HepG2 (cell line): ENCODE results near the gene HECTD4. TPM values are rescaled to one million over a fixed set of nuclear protein-coding genes. Genes with fewer than 3 reads are reported as not detected.

Source experiments
- ATF5 ChIP-seq: sonication (generic); formaldehyde crosslinking; IDR thresholded peaks from 2 replicates; pipeline ENCODE4 v1.4.0; 2020; ENCODE audit warnings: mild to moderate bottlenecking, low read depth, missing genetic modification reagents
- ATM ChIP-seq: fragments of 450-650 bp; IDR thresholded peaks from 2 replicates; pipeline ENCODE4 v1.7.1; 2017; ENCODE audit warnings: mild to moderate bottlenecking, borderline replicate concordance
- CHCHD3 ChIP-seq: sonication (generic); formaldehyde crosslinking; IDR thresholded peaks from 2 replicates; pipeline ENCODE4 v1.8.0; 2022; ENCODE audit warnings: mild to moderate bottlenecking, missing genetic modification reagents, moderate library complexity
- FOXK1 ChIP-seq: sonication (generic); formaldehyde crosslinking; IDR thresholded peaks from 2 replicates; pipeline ENCODE4 v1.4.0; 2020; ENCODE audit warnings: low read depth, missing genetic modification reagents, borderline replicate concordance
- ISX ChIP-seq: sonication (generic); formaldehyde crosslinking; conservative IDR thresholded peaks from 2 replicates; pipeline ENCODE4 v1.5.0; 2020; ENCODE audit warnings: missing genetic modification reagents
- KDM5A ChIP-seq: fragments of 200-600 bp; sonication (generic); IDR thresholded peaks from 2 replicates; pipeline ENCODE4 v1.7.0; 2018; ENCODE audit warnings: antibody characterized with exemption, mild to moderate bottlenecking, low read length, borderline replicate concordance
- MIER3 ChIP-seq: IDR thresholded peaks from 2 replicates; pipeline ENCODE4 v1.6.1; 2016; ENCODE audit warnings: missing compliant biosample characterization, borderline replicate concordance
- MLX ChIP-seq: IDR thresholded peaks from 2 replicates; pipeline ENCODE4 v1.6.1; 2016
- NAIF1 ChIP-seq: sonication (generic); formaldehyde crosslinking; IDR thresholded peaks from 2 replicates; pipeline ENCODE4 v1.5.0; 2020; ENCODE audit warnings: mild to moderate bottlenecking, missing genetic modification reagents, borderline replicate concordance
- PRDM10 ChIP-seq: sonication (generic); formaldehyde crosslinking; IDR thresholded peaks from 2 replicates; pipeline ENCODE4 v1.4.0; 2020; ENCODE audit warnings: low read depth, missing genetic modification reagents
- RORA ChIP-seq: sonication (generic); formaldehyde crosslinking; IDR thresholded peaks from 2 replicates; pipeline ENCODE4 v1.5.0; 2020; ENCODE audit warnings: mild to moderate bottlenecking, missing genetic modification reagents, moderate library complexity
- SP4 ChIP-seq: sonication (generic); formaldehyde crosslinking; IDR thresholded peaks from 2 replicates; pipeline ENCODE4 v1.8.1; 2023; ENCODE audit warnings: mild to moderate bottlenecking, missing genetic modification reagents
- ZBTB20 ChIP-seq: sonication (generic); formaldehyde crosslinking; IDR thresholded peaks from 2 replicates; pipeline ENCODE4 v1.8.1; 2023; ENCODE audit warnings: missing genetic modification reagents, low read depth, mild to moderate bottlenecking, borderline replicate concordance
- ZFP62 ChIP-seq: sonication (generic); formaldehyde crosslinking; IDR thresholded peaks from 2 replicates; pipeline ENCODE4 v1.4.0; 2020; ENCODE audit warnings: missing genetic modification reagents
- ZMAT3 ChIP-seq: sonication (generic); formaldehyde crosslinking; conservative IDR thresholded peaks from 2 replicates; pipeline ENCODE4 v1.7.0; 2021; ENCODE audit warnings: missing genetic modification reagents
- ZNF224 ChIP-seq: sonication (generic); formaldehyde crosslinking; IDR thresholded peaks from 2 replicates; pipeline ENCODE4 v1.5.0; 2020; ENCODE audit warnings: mild to moderate bottlenecking, missing genetic modification reagents
- ZNF225 ChIP-seq: sonication (generic); formaldehyde crosslinking; IDR thresholded peaks from 2 replicates; pipeline ENCODE4 v1.4.0; 2020; ENCODE audit warnings: mild to moderate bottlenecking, missing genetic modification reagents
- ZNF326 ChIP-seq: sonication (generic); formaldehyde crosslinking; IDR thresholded peaks from 2 replicates; pipeline ENCODE4 v1.4.0; 2020; ENCODE audit warnings: missing genetic modification reagents, borderline replicate concordance
- ZNF362 ChIP-seq: sonication (generic); formaldehyde crosslinking; IDR thresholded peaks from 2 replicates; pipeline ENCODE4 v1.4.0; 2020; ENCODE audit warnings: missing genetic modification reagents, mild to moderate bottlenecking, borderline replicate concordance
- ZNF432 ChIP-seq: sonication (generic); formaldehyde crosslinking; IDR thresholded peaks from 2 replicates; pipeline ENCODE4 v1.5.0; 2020; ENCODE audit warnings: missing genetic modification reagents, mild to moderate bottlenecking, borderline replicate concordance
- ZNF549 ChIP-seq: sonication (generic); formaldehyde crosslinking; IDR thresholded peaks from 2 replicates; pipeline ENCODE4 v1.5.0; 2020; ENCODE audit warnings: missing genetic modification reagents
- ZNF569 ChIP-seq: sonication (generic); formaldehyde crosslinking; IDR thresholded peaks from 2 replicates; pipeline ENCODE4 v1.5.0; 2020; ENCODE audit warnings: mild to moderate bottlenecking, missing genetic modification reagents, moderate library complexity, borderline replicate concordance
- ZNF616 ChIP-seq: sonication (generic); formaldehyde crosslinking; IDR thresholded peaks from 2 replicates; pipeline ENCODE4 v1.5.0; 2020; ENCODE audit warnings: low read depth, mild to moderate bottlenecking, missing genetic modification reagents
- ZNF75D ChIP-seq: sonication (generic); formaldehyde crosslinking; IDR thresholded peaks from 2 replicates; pipeline ENCODE4 v1.8.1; 2023; ENCODE audit warnings: missing genetic modification reagents, mild to moderate bottlenecking, borderline replicate concordance
- ZSCAN9 ChIP-seq: IDR thresholded peaks from 2 replicates; pipeline ENCODE4 v1.6.1; 2016; ENCODE audit warnings: borderline replicate concordance
- polyA plus RNA-seq, 8 experiments: library from polyadenylated mRNA; depleted of rRNA in 3 of 8; stranded (reverse) in 7 of 8; unstranded in 1 of 8; fragments of >200 nt; fragmentation: Illumina TruSeq in 4 of 8; extraction: Trizol in 4 of 8; gene quantifications; 2 replicates each; pipeline versions ENCODE4 v1.2.1 to v1.2.3, GENCODE V29; 2011 to 2016; ENCODE audit warnings: low read depth in 4 of 8, missing spikeins in 1 of 8, mixed read lengths in 1 of 8; ENCODE audit not compliant: insufficient read depth in 1 of 8
- total RNA-seq, 5 experiments: library from RNA; depleted of rRNA; stranded (reverse); fragments of >200 nt; fragmentation: Illumina TruSeq; extraction: Trizol; gene quantifications; 2 replicates each; pipeline ENCODE4 v1.2.3, GENCODE V29; 2016; ENCODE audit warnings: low read depth in 1 of 5

The HECTD4 gene
- total and polyA plus RNA-seq, 2 of the 13 experiments (the other 11 are each of a cell fraction or from before 2014, with no cell fraction given): 9.0 to 11.4 TPM

GRCh38 chr12:112125250-112125999, 256.8 kb downstream of the HECTD4 start, which contains the start of gene TRAFD1 (continued):
- no peak for TF ChIP-seq ATM
- no peak for TF ChIP-seq RORA (CRISPR knock-in tag)
- no peak for TF ChIP-seq ZNF569 (CRISPR knock-in tag)
- TF ChIP-seq ISX: no peak
- no peak for TF ChIP-seq ZNF326
- TF ChIP-seq ATF5 (CRISPR knock-in tag): no peak
- TF ChIP-seq ZNF362 (CRISPR knock-in tag): no peak
- no peak; the same call in 1 of the 2 replicates for TF ChIP-seq ZMAT3 (CRISPR knock-in tag)
- TF ChIP-seq ZFP62 (CRISPR knock-in tag): no peak
- TF ChIP-seq ZSCAN9 (CRISPR knock-in tag): no peak
- TF ChIP-seq ZNF224: no peak
- TF ChIP-seq ZBTB20 (CRISPR knock-in tag): no peak
- no peak for TF ChIP-seq ZNF549 (CRISPR knock-in tag)
- TF ChIP-seq CHCHD3: no peak
- no peak for TF ChIP-seq MLX (CRISPR knock-in tag)
- no peak for TF ChIP-seq FOXK1
- no peak; the same call in 1 of the 2 replicates for TF ChIP-seq KDM5A
- TF ChIP-seq ZNF225 (CRISPR knock-in tag): peak; percentile 88; the same call in 1 of the 2 replicates
- TF ChIP-seq ZNF75D: peak; percentile 71; the same call in 1 of the 2 replicates
- peak; percentile 7; the same call in 1 of the 2 replicates for TF ChIP-seq NAIF1 (CRISPR knock-in tag)
- TF ChIP-seq SP4 (CRISPR knock-in tag): peak; percentile 90
- TF ChIP-seq ZNF432 (CRISPR knock-in tag): no peak
- TF ChIP-seq PRDM10 (CRISPR knock-in tag): no peak
- no peak for TF ChIP-seq MIER3 (CRISPR knock-in tag)
- TF ChIP-seq ZNF616: no peak; the same call in 1 of the 2 replicates
